HG02885 (cell line): ENCODE results near the gene SLIT1.
"Not testable (repeated sequence)": the region's sequence is repeated elsewhere in the genome, so short reads cannot be mapped to it uniquely, and the experiment has no call there.

Experiments used
- ATAC-seq: cut with Tn5 transposase; IDR thresholded peaks from one replicate; pipeline ENCODE4 v1.9.1; 2021; ENCODE audit warnings: mild to moderate bottlenecking; ENCODE audit not compliant: unreplicated experiment, poor library complexity

SLIT1 gene

DNA sequence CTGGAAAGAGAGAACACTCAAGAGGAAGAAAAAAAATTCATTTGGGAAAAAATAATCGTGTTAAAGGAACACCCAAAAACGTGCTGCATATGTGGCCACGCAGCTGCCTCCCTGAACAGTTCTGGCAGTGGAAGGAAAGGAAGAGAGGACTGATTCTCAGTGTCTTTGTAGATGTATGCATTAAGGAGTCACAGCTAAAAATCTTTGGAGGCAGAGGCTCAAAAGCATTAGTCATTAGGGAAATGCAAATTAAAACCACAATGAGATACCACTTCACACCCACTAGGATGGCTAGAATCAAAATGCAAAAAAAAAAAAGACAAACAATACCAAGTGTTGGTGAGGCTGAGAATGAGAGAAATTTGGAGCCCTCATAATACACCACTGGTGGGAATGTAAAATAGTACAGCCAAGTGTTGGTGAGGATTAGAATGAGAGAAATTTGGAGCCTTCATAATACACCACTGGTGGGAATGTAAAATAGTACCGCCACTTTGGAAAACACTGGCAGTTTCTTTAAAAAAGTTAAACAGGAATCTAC lies 134.7 kb downstream of the SLIT1 start:
- ATAC-seq, result no peak

DNA sequence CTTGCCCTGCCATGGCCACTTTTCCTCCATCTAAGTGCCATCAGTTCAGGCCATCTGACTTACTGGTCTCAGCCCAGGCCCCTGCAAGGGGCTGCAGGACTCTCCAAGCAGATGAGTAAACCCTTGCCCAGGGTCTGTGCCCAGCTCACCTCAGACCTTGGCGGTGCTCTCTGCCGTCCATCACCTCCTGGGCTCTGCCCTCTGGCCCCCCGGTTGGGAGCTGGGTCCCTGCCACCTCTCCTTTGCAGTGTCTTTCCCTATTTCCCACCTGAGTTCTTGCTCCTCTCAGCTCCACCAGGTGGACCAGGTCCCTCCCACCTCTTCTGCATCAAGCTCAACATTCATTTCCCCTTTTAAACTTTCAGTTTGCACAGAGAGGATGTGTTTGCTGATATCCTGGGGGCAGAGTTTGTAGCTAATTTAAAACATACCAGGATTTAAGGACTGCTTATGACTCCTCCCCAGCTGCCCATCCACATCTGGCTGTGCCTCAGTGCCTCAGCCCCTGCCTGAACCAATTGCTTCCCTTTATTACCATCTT lies 135.5 kb downstream of the SLIT1 start:
- no peak for ATAC-seq

DNA sequence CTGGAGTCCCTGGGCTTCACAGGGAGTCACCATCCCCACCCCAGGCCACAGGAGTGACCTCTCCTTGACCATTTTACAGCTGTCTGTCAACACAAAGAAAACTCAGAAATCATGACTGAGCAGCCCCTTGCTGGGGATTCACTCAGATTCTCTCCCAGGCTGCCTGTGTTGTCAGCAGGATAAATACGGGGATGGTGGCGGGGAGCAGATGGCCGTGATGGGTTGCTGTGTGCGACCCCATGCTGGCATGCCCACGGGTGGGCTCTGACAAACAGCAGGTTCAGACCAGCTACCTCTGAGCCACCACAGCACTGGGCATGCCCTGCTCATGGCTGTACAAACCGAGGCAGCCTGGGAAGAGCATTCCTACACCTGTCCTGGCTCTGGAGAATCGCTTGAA lies 136.1 kb downstream of the SLIT1 start:
- ATAC-seq, result no peak

DNA sequence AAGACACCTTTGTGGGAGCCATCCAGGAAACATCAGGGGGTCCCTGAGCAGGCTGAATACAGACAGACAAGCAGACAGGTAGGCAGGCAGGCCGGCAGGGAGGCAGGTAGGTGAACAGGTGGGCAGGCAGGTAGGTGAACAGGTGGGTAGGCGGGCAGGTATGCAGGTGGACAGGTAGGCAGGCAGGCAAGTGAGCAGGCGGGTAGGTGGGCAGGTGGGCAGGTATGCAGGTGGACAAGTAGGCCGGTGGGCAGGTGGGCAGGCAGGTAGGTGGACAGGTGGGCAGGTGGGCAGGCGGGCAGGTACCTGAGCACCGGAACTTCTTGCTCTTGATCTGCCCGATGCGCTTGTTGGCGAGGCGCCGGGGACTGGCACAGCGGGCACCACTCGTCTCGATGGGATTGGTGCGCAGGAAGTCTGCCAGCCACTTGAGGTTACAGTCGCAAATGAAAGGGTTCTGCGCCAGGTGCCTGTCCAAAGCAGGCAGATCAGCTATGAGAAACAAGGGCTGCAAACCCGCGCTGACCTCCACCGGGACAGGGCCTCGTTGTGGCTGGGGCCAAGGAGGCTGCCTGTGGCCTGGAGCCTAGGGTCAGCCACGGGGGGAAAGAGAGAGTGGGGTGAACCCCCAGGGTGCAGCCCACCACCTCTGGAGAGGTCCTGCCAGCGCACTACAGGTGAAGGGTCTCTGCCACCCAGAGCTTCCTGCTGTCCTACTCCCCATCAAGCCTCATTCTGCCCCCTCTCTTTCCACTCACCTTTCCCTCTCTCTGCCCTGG lies 136.9 kb downstream of the SLIT1 start:
- ATAC-seq, result no peak

DNA sequence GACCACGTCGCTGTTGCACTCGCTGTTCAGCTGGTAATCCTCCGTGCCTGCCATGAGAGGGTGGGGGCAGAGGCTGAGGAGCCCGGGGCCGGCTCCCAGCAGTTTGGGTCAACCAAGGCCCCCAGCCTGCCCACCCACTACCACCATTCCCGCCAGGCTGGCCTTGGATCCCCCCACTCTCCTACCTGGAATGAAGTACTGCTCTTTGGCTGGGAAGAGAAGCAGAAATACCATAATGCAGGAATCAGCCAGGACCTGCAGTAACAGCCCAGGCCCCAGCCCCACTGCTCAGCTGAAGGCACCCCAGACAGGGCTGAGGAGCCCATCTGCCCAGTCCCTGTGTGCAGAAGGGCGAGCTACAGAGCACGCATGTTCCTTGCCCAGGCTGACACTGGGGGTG lies 138.0 kb downstream of the SLIT1 start:
- no peak for ATAC-seq

DNA sequence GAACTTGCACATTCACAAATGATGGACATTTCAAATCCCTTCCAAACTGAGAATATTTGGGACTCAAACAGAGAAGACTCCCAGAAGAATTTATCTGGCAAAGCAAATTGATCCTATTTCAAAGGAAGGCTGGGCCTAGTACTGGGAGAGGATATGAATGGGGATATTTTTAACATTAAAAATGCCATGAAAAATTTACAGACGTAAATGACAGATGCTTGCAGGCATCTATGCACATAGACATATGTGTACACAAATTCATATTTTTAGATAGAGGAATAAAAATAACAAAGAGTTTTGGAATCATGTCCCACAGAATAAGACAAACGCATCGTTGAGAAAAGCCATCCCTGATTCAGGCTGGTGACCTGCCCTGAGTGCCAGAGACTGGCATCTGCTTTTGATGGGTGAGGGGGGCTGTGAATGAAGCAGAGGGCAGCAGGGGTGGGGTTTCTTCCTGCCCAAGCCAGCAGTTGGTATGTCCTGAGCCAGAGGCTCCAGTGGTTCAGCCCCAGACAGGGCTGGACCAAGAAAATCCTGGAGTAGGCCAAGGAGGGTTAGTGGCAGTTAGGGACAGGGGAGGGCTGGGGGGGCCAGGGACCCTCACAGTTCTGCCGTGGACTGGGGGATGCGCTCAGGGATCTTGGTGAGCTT lies 138.5 kb downstream of the SLIT1 start:
- no peak for ATAC-seq

DNA sequence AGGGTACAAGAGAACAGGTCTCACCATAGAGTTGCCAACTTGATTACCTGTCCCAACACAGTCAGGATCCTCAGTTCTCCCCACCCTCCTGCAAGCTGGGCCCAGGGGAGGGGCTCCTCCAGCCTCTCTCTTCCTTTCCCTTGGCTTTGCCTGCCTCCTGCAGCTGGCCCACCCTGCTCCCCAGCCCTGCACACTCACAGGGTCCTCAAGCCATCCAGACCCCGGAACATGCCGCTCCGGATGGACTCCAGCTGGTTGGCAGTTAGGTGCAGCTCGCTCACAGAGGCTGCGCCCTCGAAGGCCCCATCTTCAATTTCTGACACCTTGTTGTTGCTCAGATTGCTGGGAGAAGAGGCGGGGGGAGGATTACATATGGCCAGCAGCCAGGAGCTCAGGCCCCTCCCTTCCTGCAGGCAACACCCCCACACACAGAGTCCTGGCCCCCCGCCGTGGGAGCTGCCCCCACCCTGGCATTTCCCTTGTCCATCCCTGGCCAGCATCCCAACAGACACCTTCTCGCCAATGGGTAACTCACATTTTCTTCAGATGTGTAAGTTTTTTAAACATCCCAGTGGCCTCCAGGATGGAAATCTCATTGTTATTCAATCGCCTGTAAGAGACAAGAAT lies 139.2 kb downstream of the SLIT1 start:
- no peak for ATAC-seq

DNA sequence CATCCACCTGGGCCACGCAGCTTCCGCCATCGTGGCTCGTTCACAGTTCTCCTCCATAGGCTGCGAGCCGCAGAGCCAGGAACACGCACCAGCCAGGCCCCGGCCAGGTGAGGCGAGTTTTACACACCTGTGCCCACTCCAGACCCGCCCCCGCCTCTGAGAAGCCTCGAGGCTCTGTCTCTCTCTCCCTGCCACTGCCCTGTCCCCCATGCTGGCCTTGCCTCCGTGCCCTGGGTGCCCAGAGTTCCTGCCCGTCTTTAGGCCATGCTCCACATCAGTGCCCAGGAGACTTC lies 142.2 kb downstream of the SLIT1 start:
- ATAC-seq, result no peak

DNA sequence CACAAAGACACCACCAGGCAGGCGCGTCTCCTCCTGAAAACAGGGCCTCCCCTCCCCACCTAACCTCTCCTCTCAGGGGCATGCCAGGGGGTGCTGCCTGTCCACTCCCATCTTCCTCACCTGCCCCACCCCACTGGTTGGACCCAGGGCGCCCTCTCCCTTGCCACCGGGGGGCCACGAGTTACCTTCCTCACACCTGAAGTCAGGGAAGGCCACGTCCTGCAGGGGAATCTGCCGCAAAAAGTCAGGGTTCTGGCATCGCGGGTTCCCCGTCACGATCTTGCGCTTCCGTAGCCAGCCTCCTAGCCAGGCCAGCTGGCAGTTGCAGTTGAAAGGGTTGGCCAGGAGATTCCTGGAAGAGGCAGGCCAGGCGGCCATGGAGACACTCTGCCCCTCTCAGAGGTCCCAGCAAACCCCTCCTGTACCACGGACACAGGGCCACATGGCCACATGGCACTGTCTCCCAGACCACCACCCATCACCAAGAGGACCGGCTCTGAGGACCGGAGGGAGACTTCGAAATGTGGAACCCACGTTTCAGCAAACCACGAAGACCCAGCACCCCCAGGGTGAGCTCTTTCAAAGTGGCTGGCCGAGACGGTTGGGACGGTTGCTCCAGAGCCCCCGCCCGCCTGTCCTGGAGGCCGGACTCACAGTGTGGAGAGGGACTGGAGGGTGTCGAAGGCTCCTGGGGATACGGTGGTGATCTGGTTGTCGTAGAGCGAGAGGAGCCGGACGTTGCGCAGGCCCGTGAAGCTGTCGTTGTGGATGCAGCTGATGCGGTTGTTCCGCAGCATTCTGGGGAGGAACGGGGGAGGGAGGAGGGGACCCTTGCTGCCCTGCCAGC lies 142.8 kb downstream of the SLIT1 start:
- ATAC-seq, result no peak

DNA sequence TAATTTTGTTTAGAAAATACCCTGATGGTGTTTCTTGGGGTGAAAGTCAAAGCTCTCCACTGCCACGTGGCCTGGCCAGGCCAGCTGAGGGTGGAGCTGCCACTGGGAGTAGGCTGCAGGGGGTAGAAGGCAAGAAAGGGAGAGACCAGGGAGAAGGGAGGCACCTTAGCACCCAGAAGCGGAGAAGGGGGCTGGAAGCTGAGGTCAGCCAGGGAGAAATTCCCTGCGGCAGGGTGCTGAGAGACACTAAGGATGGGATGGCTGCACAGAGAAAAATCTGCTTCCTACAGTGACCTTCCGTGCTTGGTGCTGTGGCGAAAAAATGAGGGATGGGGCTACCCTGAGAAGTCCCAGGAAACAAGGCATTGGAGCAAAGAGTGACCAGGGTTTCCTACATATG lies 143.7 kb downstream of the SLIT1 start:
- ATAC-seq, result no peak

DNA sequence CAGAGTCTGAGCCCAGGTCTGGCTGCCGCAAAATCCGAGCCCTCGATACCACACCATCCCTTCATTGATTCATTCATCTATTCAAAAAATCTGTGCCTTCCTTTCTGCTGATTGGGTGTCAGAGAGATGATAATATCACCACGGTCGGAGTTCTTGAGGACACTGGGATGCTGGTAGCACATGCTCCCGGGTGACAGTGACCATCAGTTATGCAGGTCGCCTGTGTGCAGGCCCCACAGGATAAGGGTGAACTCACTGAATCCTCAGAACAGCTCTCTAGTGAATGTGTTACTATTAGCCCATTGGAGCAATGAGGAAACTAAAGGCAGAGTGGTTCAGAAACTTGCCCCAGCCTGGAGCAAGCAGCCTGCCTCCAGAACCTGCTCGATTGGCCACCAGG lies 145.1 kb downstream of the SLIT1 start:
- ATAC-seq, result no peak

DNA sequence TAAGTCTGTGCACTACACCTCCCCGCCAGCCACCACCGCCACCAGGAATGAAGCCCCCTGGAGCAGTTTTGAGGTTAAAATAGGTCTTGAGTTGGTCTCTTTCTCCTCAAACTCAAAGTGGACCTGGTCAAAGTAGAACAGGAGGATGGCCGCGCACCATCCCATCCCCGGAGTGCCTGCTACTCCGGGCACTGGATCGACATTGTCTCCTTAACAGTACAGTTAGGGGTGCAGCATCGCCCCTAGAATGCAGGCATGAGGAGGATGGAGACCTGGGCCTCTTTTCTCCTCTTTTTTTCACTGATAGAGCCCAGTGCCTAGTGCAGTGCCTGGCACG lies 145.5 kb downstream of the SLIT1 start:
- ATAC-seq, result no peak

DNA sequence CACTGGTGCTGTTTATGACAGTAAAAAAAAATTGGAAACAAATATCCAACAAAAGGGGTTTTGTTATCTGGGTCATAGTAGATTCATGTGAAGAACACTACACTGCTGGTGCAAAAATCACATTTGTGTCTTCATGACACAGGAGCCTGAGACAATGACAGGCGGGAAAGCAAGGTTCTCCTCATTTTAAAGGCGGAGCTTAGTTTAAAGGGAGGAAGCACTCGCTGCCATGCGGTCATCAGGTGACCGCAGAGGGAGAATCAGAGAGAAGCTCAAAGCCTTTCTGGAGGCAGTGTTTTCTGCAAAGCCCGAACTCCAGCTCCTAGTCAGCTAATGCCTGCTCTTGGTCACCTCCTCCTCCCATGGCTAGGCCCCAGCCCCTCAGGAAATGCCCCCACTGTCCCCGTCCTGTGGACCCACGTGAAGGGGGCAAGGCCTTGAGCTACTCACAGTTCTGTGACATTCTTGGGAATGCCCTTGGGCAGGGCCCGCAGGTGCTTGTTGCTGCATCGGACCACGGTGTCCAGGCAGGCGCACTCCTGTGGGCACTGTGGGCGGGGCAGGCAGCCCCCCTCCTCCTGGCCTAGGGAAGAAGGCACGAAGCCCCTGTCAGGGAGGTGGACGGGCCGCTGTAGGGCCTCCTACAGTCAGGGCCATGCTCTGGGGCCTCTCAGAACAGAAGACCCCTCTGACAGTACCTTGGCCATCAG lies 146.1 kb downstream of the SLIT1 start:
- no peak for ATAC-seq

DNA sequence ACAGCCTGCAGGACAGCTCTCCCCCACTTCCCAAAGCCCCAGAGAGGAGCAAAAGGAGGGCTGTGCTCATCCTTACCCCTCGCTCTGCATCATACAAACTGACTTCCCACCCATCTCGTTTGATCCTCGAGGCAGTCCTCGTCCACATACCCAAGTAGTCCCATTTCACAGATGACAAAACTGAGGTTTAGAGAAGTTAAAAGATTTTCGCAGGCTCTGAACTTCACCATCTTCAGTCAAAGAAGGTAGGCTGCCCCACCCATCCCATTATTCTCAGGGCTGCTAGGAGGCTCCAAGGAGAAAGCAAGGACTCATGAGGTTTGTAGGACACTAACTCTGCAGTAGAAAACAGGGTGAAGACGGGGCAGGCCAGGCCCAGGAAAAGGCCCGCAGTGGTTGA lies 147.1 kb downstream of the SLIT1 start:
- no peak for ATAC-seq

DNA sequence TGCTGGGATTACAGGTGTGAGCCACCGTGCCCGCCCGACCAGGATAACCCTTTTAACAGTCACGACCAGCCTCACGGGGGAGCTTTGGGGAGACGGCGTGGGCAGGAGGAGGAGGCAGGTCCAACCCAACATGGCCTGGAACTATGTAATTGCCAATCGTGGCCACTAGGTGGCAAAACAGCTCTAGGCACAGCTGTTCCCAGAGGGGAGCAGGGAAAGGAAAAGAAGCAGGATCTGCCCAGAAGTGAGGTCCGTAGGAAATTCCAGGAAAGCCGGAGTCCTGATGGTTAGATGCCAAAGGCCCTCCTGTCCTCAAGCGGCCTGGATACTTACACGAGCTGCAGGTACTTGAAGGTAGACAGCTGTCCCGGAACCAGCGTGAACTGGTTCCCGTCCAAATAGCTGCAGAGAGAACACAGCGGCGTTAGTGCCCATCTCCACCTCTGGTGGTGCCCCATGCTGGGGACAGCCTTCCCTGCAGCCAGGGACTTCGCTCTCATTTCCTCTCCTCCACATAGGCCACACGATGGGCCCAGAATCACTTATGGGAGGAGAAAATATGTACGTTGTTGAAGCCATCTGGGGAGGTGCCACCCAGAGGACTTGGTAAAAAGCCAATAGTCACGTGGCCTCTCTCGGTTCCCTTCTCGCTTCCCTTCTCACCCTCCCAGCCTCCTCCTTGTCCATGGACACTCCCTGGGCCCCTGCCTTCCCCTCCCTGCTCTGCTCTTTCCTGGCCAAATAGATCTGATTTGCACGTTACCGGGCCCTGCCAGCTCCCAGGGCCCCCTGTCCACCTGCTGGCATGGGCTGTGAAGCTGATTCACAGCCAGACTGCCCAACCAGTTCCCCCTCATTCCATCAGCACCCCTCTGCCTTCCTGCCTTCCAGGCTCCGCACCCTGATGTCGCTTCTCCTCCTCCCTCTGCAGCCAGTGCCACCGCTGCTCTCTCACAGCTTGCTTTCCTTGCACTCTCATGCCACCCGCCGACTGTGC lies 148.1 kb downstream of the SLIT1 start:
- ATAC-seq, result peak; percentile 75

DNA sequence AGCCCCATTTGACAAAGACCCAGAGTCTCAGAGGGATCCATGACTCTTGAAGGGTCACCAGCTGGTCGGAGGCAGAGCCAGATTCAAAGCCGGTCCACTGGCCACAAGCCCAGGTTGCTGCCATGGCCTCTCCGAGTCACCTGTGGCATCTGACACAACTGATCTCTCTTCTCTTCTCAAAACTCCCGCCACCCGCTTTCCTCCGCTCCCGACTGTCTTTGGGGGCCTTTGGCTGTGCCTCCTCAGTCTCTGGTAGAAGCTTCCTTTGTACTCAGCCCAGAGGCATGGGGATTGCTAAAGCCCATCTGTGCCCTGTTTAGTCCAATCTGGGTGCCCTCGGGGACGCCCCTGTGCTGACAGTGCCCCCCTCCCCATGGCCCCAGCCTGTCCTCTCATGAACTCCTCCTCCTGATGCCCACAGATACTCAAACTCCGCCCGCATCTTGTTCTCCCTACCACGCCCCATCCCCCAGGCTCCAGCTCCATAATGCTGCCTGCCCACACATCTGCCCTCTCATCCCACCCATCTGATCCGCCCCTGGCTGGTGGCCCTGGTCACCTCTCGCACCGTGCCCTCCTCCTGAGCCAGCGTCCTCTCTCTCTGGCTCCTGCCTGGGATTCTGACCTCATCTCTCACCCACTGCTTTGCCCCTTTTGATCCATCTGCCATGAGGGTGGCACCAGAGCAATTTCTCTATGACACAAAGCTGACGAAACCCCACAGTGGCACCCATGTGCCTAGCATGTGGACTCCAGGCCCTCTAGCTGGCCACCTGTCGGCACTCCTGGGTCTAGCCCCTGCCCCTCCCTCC lies 150.6 kb downstream of the SLIT1 start:
- ATAC-seq, result no peak

DNA sequence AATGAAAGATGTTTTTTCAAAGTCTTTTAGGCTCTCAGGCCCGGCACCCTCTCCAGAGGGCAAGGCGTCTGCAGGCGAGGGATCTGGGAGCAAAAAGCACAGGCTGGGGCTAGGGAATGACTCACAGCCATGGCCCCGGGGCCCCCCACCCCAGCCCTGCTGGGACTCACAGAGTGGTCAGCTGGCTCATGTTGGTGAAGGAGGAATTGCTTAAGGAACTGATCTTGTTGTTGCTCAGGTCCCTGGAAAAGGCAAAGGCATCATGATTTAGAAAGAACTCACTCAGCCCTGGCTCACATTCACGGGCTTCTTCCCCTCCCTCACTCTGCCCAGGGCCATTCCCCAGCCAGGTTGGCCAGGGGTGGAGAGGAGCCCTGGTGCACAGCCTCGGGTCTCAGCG lies 151.5 kb downstream of the SLIT1 start:
- ATAC-seq, result no peak

DNA sequence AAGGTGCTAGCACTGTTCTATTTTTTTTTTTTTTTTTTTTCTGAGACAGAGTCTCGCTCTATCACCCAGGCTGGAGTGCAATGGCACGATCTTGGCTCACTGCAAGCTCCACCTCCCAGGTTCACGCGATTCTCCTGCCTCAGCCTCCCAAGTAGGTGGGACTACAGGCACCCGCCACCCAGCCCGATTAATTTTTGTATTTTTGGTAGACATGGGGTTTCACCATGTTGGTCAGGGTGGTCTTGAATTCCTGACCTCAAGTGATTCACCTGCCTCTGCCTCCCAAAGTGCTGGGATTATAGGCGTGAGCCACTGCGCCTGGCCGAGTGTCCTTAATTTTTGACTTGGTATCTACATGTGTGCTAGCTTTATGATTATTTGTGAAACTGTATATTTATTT lies 151.9 kb downstream of the SLIT1 start:
- not testable (repeated sequence) for ATAC-seq
